IPS-NIHi7 (cell line): ENCODE measurements around the gene SYT1.

Experiments used
- DNase-seq: peaks from one replicate; pipeline ENCODE4 v3.0.0; 2012; ENCODE audit warnings: mixed read lengths; ENCODE audit errors: extremely low spot score

Gene SYT1

GRCh38 chr12:79056775-79057174 is 192.2 kb downstream of the SYT1 start:
- no peak for DNase-seq

DNA sequence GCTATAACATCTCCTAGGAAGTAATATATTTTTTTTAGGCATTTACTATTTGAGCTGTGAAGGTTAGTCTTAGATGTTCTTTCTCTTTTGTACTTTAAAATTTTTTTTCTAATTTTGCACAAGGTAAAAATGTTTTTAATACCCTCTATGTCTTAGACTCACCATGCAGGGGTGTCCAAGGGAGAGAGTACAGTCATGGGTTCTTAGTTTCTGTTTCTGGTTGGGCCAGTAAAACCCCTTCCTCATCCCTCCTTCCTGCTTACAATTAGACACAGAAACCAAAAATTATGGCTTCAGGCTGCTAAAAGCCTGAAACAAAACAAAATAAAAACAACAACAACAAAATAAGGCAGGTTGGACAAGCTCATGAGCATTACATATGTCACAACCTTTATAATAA is 193.0 kb downstream of the SYT1 start:
- DNase-seq = no peak

- DNase-seq = no peak
These were observed 193.8 kb downstream of the SYT1 start for GRCh38 chr12:79058342-79058741.

DNA sequence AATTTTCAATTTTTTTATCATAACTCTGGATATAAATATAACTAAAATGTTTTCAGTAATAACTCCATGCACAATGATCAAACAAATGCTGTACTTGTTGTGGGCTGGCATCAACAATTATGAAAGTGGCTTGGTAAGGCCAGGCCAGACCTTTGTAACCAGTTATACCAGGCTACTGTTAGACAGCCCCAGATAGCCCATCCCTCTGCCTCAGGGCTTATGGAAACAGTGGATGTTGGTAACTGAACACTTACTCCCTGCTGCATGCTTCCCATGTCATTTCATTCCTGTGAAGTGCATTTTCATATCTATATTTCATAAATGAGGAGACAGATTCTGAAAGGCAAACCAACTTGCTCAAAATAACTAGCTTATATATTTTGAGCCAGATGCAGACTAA is 195.0 kb downstream of the SYT1 start:
- DNase-seq = no peak

GRCh38 chr12:79063258-79063657 is 198.7 kb downstream of the SYT1 start:
- DNase-seq = no peak

DNA sequence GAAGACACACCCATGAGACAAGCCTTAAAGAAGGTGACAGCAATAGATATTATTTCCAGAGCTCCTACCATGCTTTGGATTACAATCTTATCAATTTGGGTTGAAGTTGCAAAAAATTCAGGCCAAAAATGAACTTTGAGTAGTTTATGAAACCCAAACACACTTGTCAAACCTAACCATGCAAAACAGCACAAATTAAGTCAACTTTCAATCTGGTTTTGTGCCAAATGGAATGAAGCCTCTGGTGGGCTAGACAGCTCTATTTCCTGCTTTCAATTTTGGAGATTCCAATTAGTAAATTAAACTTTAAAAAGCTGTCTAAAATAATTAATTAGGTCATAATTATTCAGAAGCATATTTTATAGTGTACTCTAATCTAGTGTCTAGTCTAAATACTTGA is 203.4 kb downstream of the SYT1 start:
- no peak for DNase-seq

- DNase-seq = no peak
These were observed 204.4 kb downstream of the SYT1 start for GRCh38 chr12:79069009-79069408.

- DNase-seq = no peak
These were observed 206.9 kb downstream of the SYT1 start for GRCh38 chr12:79071498-79071897.

- DNase-seq = no peak
These were observed 208.9 kb downstream of the SYT1 start for GRCh38 chr12:79073506-79073905.

GRCh38 chr12:79082595-79082994 is 218.0 kb downstream of the SYT1 start:
- DNase-seq = peak; percentile 11

- DNase-seq = no peak
These were observed 218.6 kb downstream of the SYT1 start for GRCh38 chr12:79083181-79083580.

- no peak for DNase-seq
These were observed 220.6 kb downstream of the SYT1 start for GRCh38 chr12:79085106-79085682.

DNA sequence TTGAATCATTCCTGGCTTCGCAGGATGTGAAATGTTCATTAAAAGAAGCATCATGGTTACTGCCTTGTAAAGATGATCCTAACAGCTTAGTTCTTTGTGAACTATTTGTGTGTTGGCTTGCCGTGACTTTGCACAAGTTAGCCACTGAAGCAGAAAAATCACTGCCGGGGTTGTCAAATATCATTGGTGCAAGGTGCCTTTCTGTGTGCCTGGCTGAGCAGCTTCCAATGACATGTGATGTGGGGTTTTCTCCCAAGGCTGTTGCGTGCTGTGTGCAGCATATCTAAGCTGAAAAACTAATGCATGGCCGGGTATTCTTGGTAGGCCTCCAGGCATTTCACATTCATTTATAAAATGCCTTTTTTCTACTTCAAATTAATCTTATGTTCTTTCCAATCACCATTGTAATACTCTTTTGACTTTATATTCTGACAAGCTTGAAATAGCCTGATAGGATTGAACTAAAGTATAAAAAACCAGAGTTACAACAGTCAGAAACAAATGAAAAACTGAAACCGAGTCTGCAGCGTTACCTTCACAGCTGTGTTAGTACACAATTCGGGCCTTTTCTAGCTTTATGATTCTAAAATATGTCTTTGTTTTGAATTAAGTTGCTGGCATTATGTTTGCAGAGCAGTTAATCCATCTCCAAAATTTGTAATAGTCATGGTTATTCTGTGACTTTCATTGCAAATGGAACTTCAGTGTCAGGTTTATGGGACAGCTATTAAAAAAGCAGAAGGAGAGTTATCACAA is 222.1 kb downstream of the SYT1 start:
- no peak for DNase-seq

DNA sequence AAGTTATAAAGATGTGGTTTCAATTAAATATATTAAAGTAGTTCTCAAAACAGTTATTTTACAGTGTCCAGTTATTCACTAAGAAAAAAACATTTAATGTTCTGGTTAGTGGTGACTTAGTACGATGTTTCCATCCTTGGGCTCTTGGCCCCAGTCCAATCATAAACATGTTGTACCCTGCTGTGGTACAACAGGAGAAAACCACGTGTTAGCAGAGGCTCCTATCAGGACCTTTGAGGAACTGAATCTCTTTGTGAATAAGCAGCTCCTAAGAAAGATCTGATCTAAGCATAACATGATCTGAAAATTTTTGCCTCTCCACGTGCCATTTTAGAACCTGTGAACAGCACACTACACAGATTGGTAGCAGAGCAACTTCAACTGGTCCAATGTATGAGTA is 234.0 kb downstream of the SYT1 start:
- no peak for DNase-seq

DNA sequence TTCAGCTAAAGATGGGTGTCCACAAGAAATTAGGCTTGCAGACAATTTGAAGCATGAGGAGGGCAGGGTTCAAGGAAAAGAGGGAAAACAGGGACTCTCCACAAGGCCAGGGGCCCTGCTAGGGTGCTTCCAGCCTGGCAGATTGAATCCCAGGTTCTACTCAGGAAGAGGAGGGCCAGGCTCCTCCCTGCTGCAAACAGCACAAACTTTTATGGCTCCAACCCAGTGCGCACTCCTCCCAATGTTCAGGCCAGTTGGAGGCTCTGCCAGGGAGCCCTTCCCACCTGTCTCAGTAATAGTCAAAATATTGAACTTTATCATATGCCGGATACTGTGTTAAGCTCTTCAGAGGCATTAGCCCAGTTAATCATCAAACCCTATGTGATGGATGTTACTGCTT is 244.4 kb downstream of the SYT1 start:
- no peak for DNase-seq

GRCh38 chr12:79114896-79115295 is 250.3 kb downstream of the SYT1 start:
- DNase-seq = no peak

DNA sequence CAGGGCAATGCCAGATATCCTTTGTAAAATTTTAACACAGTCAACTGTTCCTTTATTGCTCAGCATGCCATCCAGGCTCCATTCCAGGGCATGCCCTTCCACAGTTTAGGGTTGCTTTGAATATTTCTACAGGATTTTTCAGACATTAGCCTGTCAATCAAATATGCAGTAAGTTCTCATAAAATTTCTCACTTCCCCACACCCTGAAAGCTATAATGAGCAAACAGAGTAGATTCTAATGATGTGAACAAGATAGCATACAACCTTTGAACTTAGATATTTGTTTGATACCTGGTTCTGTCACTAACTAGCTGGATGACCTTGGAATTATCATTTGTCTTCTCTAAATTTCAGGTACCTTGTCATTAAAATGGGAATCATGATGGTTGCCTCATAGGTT is 251.2 kb downstream of the SYT1 start:
- DNase-seq = no peak

DNA sequence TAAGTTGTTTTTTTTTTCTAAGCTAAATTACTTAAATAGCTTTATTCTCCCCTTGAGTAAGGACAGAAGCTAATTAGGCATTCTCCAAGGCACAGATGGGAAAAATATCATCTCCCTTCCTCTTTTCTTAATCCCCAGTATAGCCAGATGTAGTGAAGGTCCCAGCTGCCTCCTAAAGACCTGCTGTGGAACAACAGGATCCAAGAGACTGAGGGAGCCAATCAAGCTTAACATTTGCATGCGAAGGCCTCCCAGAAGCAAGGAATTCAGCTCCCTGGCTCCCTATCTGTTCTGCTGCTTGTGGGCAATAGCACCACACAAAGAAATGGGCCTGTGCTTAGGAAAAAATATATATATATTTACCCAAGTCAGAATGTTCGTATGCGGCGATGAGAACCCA is 255.2 kb downstream of the SYT1 start:
- peak; percentile 77 for DNase-seq

- DNase-seq = peak; percentile 45
These were observed 256.9 kb downstream of the SYT1 start for GRCh38 chr12:79121486-79121885.

GRCh38 chr12:79124385-79124784 is 259.8 kb downstream of the SYT1 start:
- DNase-seq = no peak

GRCh38 chr12:79125358-79125757 is 260.8 kb downstream of the SYT1 start:
- no peak for DNase-seq

GRCh38 chr12:79127271-79127751 is 262.7 kb downstream of the SYT1 start:
- DNase-seq = no peak

DNA sequence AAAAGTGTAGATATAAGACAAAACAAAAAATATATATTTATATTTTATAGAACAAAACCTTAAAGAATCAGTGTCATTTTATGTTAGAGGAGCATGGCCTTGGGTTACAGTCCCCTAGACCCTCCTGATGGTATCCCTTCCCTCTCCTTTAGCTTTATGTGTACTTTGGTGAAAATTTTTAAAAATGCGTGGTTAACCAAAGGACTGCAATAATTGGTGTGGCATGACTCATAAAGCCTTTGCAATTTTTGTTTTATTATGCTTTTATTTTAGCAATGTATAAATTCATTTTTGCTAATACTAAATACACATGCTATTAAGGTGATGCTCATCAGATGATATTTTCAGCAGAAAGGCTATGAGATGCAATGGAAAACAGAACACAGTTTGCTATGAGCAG is 264.4 kb downstream of the SYT1 start:
- DNase-seq = no peak

DNA sequence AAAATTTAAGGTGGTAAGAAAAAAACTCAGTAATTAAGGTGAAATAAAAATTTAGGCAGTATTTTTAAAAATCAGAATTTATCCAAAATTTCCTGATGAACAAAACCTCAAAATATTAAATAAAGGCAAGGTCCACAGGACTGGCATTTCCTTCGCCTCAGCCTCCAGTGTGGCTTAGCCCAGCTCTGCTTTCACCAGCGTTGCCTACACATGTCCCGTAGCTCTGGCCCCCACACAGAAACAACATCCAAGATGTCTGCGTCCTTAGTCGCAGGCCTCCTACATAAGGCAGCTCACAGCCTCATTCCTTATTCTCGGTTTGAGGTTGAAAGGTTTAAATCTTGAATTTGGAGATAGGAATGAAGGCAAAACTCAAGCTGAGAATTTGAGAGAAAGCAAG is 274.3 kb downstream of the SYT1 start:
- no peak for DNase-seq
